GM19351 (cell line): Measurements from ENCODE around the gene TEX54.
"Not testable (repeated sequence)": the region's sequence is repeated elsewhere in the genome, so short reads cannot be mapped to it uniquely, and the experiment has no call there.

Experiments
- ATAC-seq: cut with Tn5 transposase; IDR thresholded peaks from one replicate; pipeline ENCODE4 v1.9.1; 2021; ENCODE audit warnings: mild to moderate bottlenecking, moderate library complexity; ENCODE audit not compliant: unreplicated experiment

The TEX54 gene

DNA sequence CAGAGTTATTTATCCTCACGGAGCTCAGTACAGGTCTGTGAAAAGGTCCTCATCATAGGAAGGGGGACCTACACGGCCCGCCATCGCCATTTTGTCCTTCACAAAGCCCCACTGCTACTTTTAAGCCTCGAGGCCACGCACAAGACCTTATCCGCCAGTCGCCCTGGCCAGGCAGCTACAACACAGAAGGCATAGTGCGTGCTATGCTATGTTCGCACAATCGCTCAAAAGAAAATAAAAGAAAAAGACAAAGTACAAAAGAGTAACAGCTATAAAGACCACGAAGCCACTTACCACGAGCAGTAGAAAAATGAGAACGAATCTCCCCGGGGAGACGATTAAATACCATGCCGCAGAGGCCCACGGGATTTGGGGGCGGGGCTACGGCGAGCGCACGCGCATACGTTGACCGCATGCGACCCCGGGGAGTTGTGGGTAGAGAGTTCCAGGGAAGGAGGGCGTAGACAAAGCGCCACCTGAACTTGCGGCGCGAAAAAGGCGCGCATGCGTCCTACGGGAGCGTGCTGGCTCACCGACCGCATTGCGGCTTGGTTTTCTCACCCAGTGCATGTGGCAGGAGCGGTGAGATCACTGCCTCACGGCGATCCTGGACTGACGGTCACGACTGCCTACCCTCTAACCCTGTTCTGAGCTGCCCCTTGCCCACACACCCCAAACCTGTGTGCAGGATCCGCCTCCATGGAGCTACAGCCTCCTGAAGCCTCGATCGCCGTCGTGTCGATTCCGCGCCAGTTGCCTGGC, 23.1 kb upstream of the TEX54 start:
- peak; percentile 80 for ATAC-seq

DNA sequence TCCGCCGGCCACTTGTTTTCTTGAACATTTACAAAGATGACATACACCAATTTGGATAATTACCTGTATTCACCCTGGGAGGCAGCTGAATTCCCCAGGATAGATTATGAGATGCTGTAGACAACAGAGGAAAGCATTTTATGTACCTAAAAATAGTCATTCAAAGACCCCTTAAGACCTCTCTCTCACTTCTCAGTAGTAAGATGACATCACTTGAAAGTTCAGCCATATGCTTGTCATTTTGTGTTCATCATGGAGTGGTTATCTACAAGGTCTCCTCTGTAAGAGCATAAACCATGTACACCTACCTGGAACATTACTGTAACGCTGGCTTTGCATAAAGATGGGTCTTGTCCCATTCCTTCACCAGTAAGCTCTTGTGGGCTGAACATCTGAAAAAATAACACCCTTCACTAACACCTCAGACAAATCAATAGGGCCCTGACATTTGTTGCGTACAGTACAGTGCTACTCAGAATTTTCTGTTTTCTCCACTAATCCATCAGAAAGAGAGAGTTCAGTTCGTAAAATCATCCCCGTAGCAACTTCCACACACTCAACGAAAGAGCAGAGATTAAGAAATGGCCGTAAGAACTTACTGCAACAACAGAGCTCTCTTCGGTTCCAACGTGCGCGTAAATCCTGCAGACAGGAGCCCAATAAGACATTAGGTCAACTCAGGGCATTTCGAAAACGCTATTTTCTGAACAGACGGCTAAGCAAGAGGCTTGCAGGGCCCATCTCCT, 22.4 kb upstream of the TEX54 start:
- ATAC-seq: no peak

DNA sequence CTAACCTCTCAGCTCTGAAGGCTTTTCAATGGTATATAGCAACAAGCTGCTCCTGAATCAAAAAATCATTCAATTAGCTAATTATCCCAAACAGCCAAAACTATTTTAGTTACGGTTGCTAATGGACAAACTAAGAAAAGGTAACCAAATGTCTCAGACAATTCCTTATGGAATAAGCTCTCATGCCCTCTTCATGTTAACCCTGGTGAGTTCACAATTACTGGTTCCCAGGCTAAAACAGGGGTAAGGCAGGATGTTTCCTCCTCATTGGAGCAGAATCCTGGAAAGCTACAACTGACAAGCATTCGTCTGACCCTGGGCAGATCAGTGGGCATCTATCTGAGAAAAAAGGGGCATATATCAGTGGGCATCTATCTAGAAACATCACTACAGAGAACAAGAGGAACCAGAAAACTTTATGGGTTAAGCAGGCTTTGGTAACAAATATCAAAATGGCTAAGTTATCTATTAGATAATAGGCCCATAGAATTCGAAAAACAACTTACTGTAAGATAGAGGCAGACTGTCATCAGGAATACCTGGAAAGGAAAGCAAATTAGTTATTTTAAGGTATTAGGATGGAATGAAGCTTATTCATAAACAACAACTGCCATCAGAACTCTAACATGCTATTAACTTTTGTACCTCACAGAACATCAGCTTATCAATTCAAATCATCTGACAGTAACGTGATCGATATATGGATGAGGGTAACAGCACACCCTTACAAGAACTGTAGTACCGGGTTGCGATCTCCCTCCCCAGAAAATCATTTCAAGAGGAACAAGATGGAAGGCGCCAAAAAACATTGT, 21.6 kb upstream of the TEX54 start:
- no peak for ATAC-seq

DNA sequence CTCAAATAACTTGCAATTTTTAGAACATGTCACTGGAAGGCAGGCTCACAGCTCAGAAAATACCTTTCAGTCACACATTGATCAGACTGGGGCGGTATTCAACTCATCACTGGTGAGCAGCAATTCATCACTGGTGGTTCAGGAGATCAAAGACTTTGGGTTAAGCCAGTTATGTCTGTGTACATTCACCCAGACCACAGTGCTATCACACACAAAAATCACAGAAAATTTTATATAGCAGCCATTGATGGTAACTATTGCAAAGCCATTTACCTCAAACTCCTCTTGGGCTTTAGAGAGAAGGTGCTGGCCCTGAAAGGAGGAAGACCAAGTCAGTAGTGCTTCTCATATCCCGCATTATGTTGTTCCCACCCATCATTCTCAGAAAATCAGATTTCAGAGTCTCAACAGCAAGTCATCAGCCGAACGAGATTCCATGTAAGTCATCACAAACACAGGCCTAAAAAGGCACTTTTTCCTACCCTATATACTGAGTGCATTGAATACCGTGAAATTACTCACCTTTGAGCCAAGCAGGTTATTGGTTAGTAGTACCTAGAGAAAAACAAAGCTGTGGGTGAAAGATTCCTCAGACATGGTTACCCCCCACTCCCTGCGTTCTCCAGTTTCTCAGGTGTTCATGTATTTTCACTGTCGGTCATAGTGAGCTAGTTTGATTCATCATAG, 20.8 kb upstream of the TEX54 start:
- ATAC-seq: no peak

DNA sequence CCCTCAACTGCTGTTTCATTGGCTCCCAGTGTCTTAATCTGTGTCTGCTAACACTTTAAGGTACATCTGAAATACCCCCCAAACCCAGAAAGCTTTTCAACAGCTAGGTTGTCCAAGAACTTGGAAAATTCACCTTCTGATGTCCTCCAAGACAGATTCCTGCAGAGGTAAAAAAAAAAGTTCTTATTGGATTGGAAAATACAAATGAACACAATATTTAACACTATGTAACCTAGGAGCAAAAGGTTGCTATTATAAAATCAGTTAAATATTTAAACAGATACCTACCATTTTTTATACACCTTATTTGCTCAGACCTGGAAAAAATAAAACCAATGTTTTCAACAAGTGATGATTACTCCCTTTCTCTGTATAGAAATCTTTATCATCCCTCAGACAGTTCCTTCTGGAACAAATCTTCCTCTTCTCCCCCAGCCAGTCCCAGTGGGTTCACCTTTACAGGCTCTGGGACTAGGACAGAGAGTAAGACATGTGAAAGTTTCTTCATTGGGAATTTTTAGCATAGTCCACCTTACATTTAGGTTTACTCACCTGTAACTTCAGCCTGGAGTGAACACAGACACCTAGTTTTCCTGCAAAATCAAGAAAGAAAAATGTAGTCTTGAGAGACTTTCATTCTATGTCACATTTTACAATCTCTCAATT, 20.0 kb upstream of the TEX54 start:
- ATAC-seq: no peak

DNA sequence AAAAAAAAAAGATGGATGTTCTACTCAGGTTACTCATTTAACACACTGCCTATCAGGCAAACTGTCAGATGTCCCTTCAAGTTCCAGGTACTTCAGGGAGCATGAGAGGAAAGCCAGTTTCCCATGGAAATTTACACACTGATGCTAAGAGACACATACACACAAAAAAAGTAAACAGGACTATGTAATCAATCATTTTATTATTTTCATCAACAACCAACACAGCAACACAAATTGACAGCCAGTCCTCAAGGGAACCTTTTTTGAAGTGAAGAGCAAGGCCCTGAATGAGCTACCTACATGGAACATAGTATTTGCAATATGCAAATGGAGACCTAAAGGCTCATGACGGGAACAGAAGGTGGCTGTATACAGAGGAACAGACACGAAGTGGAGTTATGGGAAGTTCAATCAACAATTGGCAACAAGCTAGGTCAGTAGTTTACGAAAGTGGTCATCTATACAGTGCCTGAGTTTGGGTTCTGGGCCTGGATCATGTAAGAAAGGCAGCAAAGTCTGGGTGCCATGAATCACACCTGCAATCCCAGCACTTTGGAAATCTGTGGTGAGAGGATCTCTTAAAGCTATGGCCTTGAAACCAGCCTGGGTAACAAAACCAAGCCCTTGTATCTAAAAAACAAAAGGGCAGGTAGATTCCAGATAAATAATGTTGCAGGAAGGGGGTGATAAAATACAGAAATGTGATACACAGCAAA, 19.3 kb upstream of the TEX54 start:
- ATAC-seq: no peak

DNA sequence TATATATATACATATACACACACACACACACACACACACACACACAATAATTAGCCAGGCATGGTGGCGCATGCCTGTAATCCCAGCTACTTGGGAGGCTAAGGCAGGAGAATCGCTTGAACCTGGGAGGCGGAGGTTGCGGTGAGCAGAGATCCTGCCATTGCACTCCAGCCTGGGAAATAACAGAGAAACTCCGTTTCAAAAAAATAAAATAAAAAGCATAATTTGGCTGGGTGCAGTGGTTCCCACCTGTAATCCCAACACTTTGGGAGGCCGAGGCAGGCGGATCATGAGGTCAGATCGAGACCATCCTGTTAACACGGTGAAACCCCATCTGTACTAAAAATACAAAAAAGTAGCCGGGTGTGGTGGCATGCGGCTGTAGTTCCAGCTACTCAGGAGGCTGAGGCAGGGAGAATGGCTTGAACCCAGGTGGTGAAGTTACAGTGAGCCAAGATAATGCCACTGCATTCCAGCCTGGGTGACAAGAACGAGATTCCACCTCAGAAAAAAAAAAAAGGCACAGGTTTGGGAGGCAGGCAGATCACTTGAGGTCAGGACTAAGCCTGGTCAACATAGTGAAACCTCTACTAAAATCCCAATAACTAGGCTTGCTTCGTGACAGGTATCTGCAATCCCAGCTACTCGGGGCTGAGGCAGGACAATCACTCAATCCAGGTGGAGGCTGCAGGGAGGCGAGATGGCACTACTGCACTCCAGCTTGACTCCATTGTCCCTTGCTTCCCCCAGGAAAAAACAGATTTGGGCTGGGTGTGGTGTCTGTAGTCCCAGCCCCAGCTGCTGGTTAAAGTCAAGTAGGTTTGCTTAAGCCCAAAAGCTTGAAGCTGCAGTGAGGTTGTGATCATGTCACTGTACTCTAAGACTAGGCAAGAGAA, 18.5 kb upstream of the TEX54 start:
- no peak for ATAC-seq

DNA sequence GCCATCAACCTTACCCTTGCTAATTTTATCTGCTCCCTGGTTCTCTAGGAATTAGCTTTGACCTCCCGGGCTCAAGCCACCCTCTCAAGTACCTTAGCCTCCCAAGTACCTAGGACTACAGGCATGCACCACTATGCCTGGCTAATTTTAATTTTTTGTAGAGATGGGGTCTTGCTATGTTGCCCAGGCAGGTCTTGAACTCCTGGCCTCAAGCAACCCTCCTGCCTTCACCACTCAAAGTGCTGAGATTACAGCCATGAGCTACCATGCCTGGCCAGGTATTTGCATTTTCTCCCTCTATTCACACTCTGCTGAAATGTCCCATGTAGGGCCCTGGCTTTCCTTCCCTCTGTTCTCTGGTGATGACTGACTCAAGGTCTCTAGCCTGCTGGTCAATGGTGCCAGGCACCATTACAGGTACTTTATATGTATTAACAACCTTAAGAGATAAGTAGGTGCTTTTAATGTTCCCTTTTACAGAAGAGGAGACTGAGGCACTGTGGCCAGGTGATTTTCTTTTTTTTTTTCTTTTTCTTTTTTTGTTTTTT, 15.2 kb upstream of the TEX54 start:
- ATAC-seq: no peak

DNA sequence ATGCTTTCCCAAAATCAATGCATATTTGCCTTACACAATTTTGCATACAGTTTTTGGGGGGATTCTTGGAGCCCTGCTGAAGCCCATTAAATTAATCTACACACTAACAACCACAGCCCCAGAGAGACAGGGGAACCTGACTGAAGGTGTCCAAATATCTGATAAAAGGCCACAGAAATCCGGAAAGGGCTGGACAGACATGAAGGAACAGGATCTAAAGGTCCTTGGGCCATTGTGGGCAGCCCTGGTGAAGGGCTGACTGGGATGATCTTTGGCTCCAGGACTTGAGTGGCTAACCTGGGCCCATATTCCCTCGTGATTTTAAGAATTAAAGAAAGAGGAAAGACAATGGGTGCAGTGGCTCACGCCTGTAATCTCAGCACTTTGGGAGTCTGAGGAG, 13.5 kb upstream of the TEX54 start:
- ATAC-seq: no peak

DNA sequence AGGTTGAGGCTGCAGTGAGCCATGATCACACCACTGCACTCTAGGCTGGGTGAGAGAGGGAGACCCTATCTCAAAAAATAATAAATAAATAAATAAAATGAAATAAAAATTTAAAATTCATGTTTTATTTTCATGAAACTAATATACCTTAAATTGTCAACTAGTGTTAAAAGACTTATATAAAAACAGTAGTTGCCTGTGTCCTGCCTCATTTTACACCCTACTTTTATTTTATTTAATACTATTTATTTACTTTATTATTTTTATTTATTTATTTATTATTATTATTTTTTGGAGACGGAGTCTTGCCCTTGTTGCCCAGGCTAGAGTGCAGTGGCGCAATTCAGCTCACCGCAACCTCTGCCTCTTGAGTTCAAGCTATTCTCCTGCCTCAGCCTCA, 11.5 kb upstream of the TEX54 start:
- no peak for ATAC-seq

DNA sequence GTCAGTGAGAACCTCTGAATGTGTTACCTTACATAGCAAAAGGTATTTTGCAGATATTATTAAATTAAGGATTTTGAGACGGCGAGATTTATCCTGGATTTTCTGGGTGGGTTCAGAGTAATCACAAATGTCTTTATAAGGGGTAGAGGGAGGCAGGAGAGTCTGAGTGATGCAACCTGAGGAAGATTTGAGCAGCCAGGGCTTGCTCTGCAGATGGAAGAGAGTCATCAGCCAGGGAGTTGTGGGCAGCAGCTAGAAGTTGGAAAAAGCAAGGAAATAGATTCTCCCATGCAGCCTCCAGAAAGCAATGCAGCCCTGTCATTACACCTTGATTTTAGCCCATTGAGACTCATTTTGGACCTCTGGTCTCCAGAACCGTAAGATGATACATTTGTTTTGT, 10.8 kb upstream of the TEX54 start:
- no peak for ATAC-seq

DNA sequence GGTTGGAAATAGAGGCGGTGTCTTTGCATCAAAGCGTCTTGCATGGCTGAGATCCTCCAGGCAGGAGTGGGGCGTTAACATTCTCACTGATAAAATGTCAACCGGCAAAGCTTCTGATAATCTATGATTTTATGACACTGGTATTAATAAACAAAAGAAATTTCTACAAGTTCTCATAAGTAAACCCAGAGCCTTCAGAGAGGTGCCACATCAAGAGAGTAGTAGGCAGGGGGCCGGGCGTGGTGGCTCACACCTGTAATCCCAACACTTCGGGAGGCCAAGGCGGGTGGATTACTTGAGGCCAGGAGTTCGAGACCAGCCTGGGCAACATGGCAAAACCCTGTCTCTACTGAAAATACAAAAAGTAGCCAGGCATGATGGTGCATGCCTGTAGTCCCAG, 10.2 kb upstream of the TEX54 start:
- ATAC-seq: not testable (repeated sequence)

DNA sequence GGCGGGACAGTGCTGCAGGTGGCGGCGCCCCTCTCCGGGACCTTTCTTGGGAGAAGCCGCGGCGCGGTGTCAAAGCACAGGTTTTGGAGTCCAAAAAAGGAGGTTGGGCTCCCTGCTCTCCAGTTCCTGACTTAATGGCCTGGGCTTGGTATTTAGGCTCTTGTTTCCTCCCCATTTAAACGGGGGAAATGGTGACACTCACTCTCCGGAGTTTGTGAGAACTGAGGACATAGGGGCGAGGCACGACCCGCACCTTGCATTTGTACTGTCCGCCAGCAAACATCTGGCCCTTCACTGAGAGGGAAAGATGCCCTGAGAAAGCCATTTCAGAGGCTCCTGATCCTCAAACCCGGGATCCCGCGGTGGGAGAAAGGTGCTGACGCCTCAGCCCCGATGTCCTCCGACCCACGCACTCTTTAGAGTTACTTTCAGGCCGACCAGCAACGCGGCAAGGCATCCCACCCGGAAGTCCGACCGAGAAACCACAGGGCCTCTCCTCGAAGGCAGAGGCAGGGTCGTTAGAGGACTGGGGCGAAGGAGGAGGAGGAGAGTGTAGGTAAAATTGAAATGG, 9.6 kb upstream of the TEX54 start:
- ATAC-seq: no peak

DNA sequence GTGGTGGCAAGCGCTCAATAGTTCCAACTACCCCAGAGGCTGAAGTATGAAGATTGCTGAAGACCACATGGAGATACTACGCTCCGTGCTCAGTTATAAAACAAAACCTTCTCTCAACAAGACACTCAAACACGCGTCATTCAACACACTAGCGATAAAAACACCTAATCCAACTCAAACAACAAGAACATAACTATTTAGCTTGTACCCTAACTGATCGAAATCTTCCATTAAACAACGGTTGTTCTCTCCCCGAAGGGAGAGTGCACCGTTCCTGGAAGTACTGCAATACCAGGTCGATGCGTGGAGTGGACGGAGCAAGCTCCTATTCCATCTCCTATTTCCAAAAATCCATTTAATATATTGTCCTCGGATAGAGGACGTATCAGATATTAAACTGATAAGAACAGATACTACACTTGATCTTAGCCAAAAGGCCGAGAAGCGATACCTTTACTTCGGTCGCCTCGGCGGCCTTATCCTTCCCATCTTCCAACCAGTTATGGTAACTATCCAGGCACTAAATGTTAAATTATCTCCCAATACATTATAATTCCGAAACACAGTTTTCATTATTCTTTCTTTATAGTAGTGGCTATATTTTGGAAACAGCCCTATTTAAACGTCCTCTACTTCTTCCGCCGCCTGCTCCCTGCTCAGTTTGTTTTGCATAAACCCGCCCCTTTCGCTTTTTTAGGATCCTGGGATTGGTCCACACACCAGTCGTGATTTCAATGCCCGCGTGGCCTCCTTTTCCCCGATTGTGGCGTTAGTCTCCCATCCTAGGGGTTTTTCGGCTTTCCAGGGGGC, 8.9 kb upstream of the TEX54 start:
- peak; percentile 67 for ATAC-seq

DNA sequence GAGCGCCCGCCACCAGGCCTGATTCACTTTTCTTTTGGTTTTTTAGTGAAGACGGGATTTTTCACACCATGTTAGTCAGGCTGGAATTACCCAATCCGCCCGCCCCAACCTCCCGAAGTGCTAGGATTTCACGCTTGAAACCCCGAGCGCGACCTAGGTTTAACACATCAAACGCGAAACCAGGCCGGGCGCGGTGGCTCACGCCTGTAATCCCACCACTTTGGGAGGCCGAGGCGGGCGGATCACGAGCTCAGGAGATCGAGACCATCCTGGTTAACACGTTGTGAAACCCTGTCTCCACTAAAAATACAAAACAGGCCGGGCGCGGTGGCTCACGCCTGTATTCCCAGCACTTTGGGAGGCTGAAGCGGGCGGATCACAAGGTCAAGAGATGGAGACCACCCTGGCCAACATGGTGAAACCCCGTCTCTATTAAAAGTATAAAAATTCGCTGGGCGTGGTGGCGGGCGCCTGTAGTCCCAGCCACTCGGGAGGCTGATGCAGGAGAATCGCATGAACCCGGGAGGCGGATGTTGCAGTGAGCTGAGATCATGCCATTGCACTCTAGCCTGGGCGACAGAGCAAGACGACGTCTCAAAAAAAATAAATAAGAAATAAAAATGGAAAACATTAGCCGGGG, 8.2 kb upstream of the TEX54 start:
- not testable (repeated sequence) for ATAC-seq

DNA sequence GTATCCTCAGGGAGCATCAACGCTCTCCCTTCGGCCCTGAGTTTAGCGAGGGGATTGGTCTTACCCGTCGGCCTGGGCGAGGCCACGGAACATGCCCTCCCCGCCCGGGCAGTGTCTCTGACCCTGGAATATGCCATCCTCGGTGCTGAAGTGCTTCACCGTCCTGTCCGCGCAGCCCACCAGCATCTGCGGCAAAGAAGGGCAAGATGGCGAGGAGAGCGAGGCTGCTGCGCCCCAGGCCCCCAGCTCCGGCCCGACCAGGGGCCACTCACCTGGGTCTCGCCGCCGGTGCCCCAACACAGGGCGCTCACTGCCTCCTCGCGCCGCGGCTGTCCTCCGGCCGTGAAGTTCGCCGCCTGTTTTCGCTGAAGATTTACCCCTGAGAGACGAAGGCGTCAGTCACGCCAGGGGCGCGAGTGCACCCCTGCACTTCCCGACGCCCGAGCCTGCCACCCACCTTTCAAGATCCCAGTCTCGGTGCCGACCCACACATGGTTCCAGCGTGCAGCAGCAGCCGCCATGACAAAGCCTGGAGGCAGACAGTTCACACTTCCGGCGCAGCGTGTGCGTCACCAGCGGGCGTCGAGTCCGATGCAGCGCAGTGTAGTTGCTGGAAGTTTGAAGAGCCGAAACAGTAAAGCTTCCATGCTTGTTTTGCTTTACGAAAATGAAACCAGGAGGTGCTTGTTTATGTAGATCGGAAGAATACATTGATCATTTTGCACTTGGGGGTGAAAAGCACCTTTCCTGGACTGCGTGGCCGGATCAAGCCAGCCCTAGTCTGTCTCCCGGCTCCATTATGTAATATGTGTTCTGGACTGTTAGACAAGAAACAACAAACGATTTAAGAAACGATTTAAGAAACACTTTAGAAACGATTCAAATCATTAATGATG, 6.7 kb upstream of the TEX54 start, which contains the start of gene WDR74:
WDR74 (minus strand) TSS at position 541 of the 896 bp plus-strand sequence; CDS start at position 521, 20 bp downstream.
- peak; percentile 47 for ATAC-seq
